Stimulated activated CD8-positive, alpha-beta memory T cell treated with anti-CD3 and anti-CD28 coated beads, Interleukin-2, amount 100 ng/mL, for 48 hours (primary cell): Measurements from ENCODE around the gene SLC35F3.

Source experiments
- DNase-seq, 2 donors: peaks; one replicate each; pipeline ENCODE4 v3.0.0-alpha.2; 2020; ENCODE audit warnings: low read depth in 2 of 2

The SLC35F3 gene

GRCh38 chr1:234040446-234041317, 136.2 kb downstream of the SLC35F3 start:
- no peak for DNase-seq

GRCh38 chr1:234044079-234044478, 139.6 kb downstream of the SLC35F3 start:
- DNase-seq, result no peak

- no peak for DNase-seq
Measured at GRCh38 chr1:234047123-234047522, 142.6 kb downstream of the SLC35F3 start.

DNA sequence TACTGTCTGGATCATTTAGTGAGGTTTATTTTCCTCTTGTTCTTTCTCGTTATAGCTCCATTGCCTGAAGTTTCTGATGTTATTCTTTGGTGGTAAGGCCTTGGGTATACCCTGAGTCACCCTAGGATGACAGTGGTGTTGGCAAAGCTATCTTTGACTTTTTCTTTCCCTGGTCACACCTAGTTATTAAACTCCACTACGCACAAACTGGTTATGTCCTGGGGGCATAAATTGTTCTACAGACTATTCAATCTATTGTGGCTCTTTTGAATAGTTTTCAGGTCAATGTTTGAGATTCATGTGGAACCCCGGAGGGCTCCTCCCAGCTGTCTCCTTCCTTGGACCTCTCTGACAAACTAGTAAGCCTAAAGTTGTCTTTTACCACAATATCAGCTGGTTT, 157.7 kb downstream of the SLC35F3 start:
- DNase-seq, result no peak

- DNase-seq, result peak; percentile 56 to 65
Measured at GRCh38 chr1:234065794-234066447, 161.4 kb downstream of the SLC35F3 start.

- no peak for DNase-seq
Measured at GRCh38 chr1:234067581-234068337, 163.3 kb downstream of the SLC35F3 start.

DNA sequence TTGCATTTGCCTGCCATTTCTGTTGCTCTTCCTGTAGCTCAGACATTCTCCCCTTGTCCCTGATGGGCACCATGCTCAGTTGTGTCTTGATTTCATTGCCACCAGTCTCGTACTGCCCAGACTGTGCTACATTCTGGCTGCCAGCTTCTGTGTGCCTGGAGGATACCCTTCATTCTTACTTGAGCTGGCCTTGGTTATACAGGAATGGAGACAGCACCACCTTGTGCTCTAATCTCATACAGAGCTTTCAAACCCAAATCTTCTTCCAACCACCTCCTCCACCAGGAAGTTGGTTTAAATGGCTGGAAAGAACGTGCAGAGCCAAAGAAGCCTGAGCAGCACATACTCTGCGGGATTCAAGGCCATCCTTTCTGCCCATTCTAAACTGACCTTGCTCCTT, 165.3 kb downstream of the SLC35F3 start:
- DNase-seq, result no peak

- no peak for DNase-seq
Measured at GRCh38 chr1:234072793-234073192, 168.3 kb downstream of the SLC35F3 start.

DNA sequence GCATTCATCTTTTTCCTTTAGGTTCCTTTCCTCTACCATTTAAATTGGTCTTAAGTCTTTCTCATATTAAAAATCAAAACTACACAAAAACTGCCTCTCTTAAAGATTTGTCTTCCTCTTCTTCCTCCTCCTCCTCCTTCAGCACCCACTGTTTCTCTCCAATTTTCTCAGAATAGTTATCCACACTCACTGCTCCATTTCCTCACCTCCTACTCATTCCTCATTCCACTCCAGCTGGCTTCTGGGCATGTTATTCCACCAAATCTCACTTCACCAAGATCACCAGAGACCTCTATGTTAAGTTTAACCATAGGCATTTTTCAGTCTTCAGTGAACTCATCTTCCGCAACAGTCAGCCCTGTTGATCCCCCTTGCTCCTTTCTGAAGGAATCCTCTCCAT, 173.7 kb downstream of the SLC35F3 start:
- no peak for DNase-seq

- no peak for DNase-seq
Measured at GRCh38 chr1:234079896-234080295, 175.4 kb downstream of the SLC35F3 start.

DNA sequence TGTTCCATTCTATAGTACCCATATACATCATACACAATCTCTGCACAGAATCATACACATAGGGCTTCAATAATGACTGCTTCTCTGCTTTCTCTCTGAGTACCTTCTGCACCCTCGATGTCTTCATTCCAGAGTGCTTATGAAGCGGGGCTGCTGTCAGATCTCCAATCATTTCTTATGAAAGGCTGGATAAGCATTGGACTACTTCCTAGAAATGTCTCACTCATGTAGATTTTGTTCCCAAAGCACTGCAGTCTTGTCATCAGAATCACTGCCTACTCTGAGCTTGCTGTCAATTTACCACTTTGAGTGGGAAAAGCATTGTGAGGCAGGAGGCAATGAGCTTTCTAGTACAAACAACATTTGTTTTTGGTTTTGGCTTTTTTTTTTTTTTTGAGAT, 179.0 kb downstream of the SLC35F3 start:
- DNase-seq, result no peak

GRCh38 chr1:234089396-234089795, 184.9 kb downstream of the SLC35F3 start:
- DNase-seq, result no peak

- DNase-seq, result no peak
Measured at GRCh38 chr1:234090212-234091064, 186.0 kb downstream of the SLC35F3 start.

GRCh38 chr1:234091065-234091401, 186.6 kb downstream of the SLC35F3 start:
- no peak for DNase-seq

GRCh38 chr1:234091876-234092275, 187.4 kb downstream of the SLC35F3 start:
- DNase-seq, result no peak

GRCh38 chr1:234093107-234093506, 188.6 kb downstream of the SLC35F3 start:
- DNase-seq, result no peak

- DNase-seq, result no peak
Measured at GRCh38 chr1:234093741-234094140, 189.3 kb downstream of the SLC35F3 start.

- DNase-seq, result no peak
Measured at GRCh38 chr1:234094172-234094571, 189.7 kb downstream of the SLC35F3 start.

DNA sequence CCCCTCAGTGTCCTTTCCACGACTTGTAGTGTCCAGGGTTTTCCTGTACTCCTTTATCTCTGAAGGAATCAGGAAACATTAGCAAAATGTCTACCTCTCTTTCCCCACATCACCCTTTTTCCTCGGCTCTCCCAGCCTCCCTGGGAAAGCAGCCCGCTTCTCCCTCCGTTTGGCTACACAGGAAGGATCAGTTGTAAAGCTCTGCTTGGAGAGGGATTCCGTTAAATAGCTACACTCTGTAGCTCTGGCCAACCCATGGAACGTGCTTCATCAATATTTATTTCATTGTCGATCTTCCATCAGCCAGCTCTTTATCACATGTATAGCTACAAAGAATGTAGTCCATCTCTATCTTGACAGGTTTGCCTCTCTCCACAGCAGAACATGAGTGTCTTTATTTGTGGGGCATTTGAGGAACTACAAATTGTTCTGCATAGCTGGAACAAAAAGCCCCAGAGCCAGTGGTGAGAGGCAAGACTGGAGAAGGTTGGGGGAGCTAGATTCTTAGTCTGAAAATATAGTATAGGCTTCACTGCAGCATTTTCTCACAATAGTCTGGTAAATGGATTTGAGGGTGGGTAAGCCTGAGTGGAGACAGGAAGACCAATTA, 191.8 kb downstream of the SLC35F3 start:
- DNase-seq, result no peak

DNA sequence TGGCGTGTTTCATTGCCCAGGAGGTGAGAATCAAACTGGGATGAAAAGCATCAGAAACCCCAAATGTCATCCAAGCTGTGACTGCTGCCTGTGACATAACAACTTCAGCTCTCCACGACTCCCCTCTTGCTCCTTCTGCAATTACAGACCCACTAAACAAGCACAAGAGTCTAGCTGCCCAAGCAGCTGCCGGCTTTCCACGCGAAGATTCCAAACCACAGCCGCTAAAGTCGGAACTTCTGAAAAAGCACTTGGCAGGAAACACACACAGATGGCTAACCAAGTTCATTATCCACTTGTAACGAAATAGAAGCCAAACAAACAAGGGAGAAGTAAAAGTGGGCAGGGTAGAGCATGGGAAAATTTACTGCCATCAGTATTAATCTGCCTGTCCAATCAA, 198.1 kb downstream of the SLC35F3 start:
- DNase-seq, result no peak

DNA sequence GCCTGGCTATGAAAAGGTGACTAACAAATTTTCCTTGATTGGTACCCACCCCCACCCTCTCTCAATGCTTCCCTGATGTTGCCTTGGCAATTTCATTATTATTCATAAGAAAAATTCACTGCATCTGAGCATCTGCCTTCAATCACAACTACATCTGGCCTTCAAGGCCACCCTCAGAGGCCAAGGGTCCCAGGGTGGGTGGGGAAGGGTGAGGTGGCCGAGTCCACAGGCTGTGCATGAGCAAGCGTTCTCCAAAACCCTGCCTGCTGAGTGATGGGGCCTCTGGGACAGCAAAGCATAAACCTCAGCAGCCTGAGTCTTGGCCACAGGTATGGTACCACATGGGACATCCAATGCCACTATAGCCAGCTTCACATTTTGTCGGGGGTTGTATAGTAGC, 198.7 kb downstream of the SLC35F3 start:
- DNase-seq, result no peak
